Brain pericyte (primary cell): ENCODE measurements around the gene CDH26.

Experiments
- DNase-seq: peaks from one replicate; pipeline ENCODE4 v3.0.0-alpha.2; 2012; ENCODE audit warnings: low read depth, low spot score

CDH26 gene

GRCh38 chr20:59958123-59958522, at the start of gene CDH26:
Gene CDH26 (plus strand): TSS chr20:59958423. CDS start chr20:59958727, 304 bp downstream.
- no peak for DNase-seq

- DNase-seq: no peak
Measured at GRCh38 chr20:59908855-59909254, 49.4 kb upstream of the CDH26 start.

GRCh38 chr20:59911041-59911440, 47.2 kb upstream of the CDH26 start:
- no peak for DNase-seq

- no peak for DNase-seq
Measured at GRCh38 chr20:59912609-59913008, 45.6 kb upstream of the CDH26 start.

- DNase-seq: no peak
Measured at GRCh38 chr20:59920944-59921343, 37.3 kb upstream of the CDH26 start.

GRCh38 chr20:59923514-59923913, 34.7 kb upstream of the CDH26 start:
- DNase-seq: no peak

- DNase-seq: no peak
Measured at GRCh38 chr20:59925359-59925758, 32.9 kb upstream of the CDH26 start.

- no peak for DNase-seq
Measured at GRCh38 chr20:59925899-59926298, 32.3 kb upstream of the CDH26 start.

- DNase-seq: no peak
Measured at GRCh38 chr20:59931511-59932312, 26.5 kb upstream of the CDH26 start.

GRCh38 chr20:59932616-59933295, 25.5 kb upstream of the CDH26 start:
- no peak for DNase-seq

GRCh38 chr20:59933296-59933848, 24.9 kb upstream of the CDH26 start, which contains the start of gene SYCP2:
Gene SYCP2 (minus strand): TSS chr20:59933637. CDS start chr20:59922413, 11,224 bp downstream.
- no peak for DNase-seq

GRCh38 chr20:59933849-59934585, 24.2 kb upstream of the CDH26 start:
- peak; percentile 13 for DNase-seq

- no peak for DNase-seq
Measured at GRCh38 chr20:59935457-59936185, 22.6 kb upstream of the CDH26 start.

GRCh38 chr20:59936409-59936808, 21.8 kb upstream of the CDH26 start:
- DNase-seq: no peak

- DNase-seq: no peak
Measured at GRCh38 chr20:59937150-59937549, 21.1 kb upstream of the CDH26 start.

- DNase-seq: no peak
Measured at GRCh38 chr20:59938221-59938620, 20.0 kb upstream of the CDH26 start.

- DNase-seq: no peak
Measured at GRCh38 chr20:59938696-59939051, 19.5 kb upstream of the CDH26 start.

- DNase-seq: no peak
Measured at GRCh38 chr20:59939052-59939878, 19.0 kb upstream of the CDH26 start.

GRCh38 chr20:59939879-59940128, 18.4 kb upstream of the CDH26 start:
- no peak for DNase-seq

- peak; percentile 82 for DNase-seq
Measured at GRCh38 chr20:59940129-59940955, 17.9 kb upstream of the CDH26 start, which contains the start of the genes FAM217B and PPP1R3D. Gene FAM217B (plus strand): TSS chr20:59940389. CDS start chr20:59943944, 3,555 bp downstream. Gene PPP1R3D (minus strand): TSS chr20:59940305. CDS start chr20:59939931, 374 bp downstream.
